Endothelial cell of umbilical vein (primary cell): ENCODE data around the gene CREB3L2. TPM values are rescaled to one million over a fixed set of nuclear protein-coding genes. Genes with fewer than 3 reads are reported as not detected.

ENCODE experiments used
- BruUV-seq: library from RNA; stranded (reverse); fragments of 400-500 nt; replicated peaks from 2 replicates; lab custom pipeline; 2021; lab: Mats Ljungman, UMichigan
- CTCF ChIA-PET: fragments of 300-600, 350-600 bp; sonication (Branson Sonifier 250); formaldehyde crosslinking; loops from one replicate; lab custom pipeline; 2021; ENCODE audit warnings: antibody characterized with exemption, inconsistent platforms; lab: Charles Lee
- POLR2A ChIA-PET: fragments of 300-600, 350-600 bp; sonication (Branson Sonifier 250); formaldehyde crosslinking; loops from one replicate; lab custom pipeline; 2021; ENCODE audit warnings: antibody characterized with exemption, inconsistent platforms; lab: Charles Lee
- DNase-seq: peaks from one replicate; pipeline ENCODE4 v3.0.0-alpha.2; 2011; ENCODE audit warnings: low read depth, low spot score
- FAIRE-seq: peaks from 2 replicates; lab custom pipeline; 2011; peaks lifted over from hg19 to GRCh38; lab: Jason Lieb, UNC
- H2AFZ ChIP-seq: 2 replicates; pipeline ENCODE4 v1.6.0; 2012; ENCODE audit warnings: low read depth, low read length, control low read depth, inconsistent platforms
- H3K27ac ChIP-seq: 2 replicates; pipeline ENCODE4 v1.5.1; 2011; ENCODE audit warnings: low read depth, mild to moderate bottlenecking, control low read depth, low read length, moderate library complexity; ENCODE audit not compliant: insufficient read depth
- H3K27me3 ChIP-seq, 2 experiments: 2 replicates each; pipeline versions ENCODE4 v1.6.0 to v1.6.1; 2011; ENCODE audit warnings: low read length in 2 of 2, mixed read lengths in 1 of 2; ENCODE audit not compliant: control insufficient read depth in 2 of 2, insufficient read depth in 2 of 2
- H3K36me3 ChIP-seq, 2 experiments: 2 replicates in 1 of 2; 3 replicates in 1 of 2; pipeline ENCODE4 v1.5.1; 2011; ENCODE audit warnings: low read length in 2 of 2, mild to moderate bottlenecking in 1 of 2, moderate library complexity in 1 of 2; ENCODE audit not compliant: control insufficient read depth in 2 of 2, insufficient read depth in 2 of 2; ENCODE audit errors: extremely low read depth in 1 of 2
- H3K4me1 ChIP-seq: 3 replicates; pipeline ENCODE4 v1.5.1; 2011; ENCODE audit warnings: mild to moderate bottlenecking, low read length; ENCODE audit not compliant: control insufficient read depth, insufficient read depth; ENCODE audit errors: extremely low read depth
- H3K4me2 ChIP-seq: 2 replicates; pipeline ENCODE4 v1.6.1; 2011; ENCODE audit warnings: low read length, control low read depth, mixed read lengths; ENCODE audit not compliant: insufficient read depth
- H3K4me3 ChIP-seq, 3 experiments: fragments of 200-600 bp in 1 of 3; sonication (generic), shearing (Covaris generic) in 1 of 3; replicated peaks in 1 of 3; 2 replicates each; pipeline ENCODE4 v1.5.1; 2011 to 2016; ENCODE audit warnings: control low read depth in 3 of 3, low read length in 3 of 3, mild to moderate bottlenecking in 2 of 3, inconsistent platforms in 1 of 3, low read depth in 1 of 3, moderate library complexity in 1 of 3; ENCODE audit not compliant: insufficient read depth in 1 of 3
- H3K79me2 ChIP-seq: 2 replicates; pipeline ENCODE4 v1.6.0; 2012; ENCODE audit warnings: low read length, inconsistent platforms; ENCODE audit not compliant: control insufficient read depth, insufficient read depth
- H3K9ac ChIP-seq: replicated peaks from 2 replicates; pipeline ENCODE3; 2011; ENCODE audit warnings: low read length, control low read depth; ENCODE audit not compliant: insufficient read depth; ENCODE audit errors: extremely low read depth
- H3K9me1 ChIP-seq: replicated peaks from 3 replicates; pipeline ENCODE4 v1.6.0; 2011; ENCODE audit warnings: mild to moderate bottlenecking, low read length; ENCODE audit not compliant: control insufficient read depth, insufficient read depth; ENCODE audit errors: extremely low read depth
- H3K9me3 ChIP-seq: replicated peaks from 2 replicates; pipeline ENCODE4 v1.5.1; 2012; ENCODE audit warnings: low read length, inconsistent platforms; ENCODE audit not compliant: control insufficient read depth, insufficient read depth
- H4K20me1 ChIP-seq: replicated peaks from 2 replicates; pipeline ENCODE3; 2011; ENCODE audit warnings: mild to moderate bottlenecking, low read length; ENCODE audit not compliant: control insufficient read depth, insufficient read depth; ENCODE audit errors: extremely low read depth
- EZH2 ChIP-seq: IDR thresholded peaks from 2 replicates; pipeline ENCODE4 v1.6.1; 2012; ENCODE audit warnings: borderline replicate concordance, low read depth, mild to moderate bottlenecking, moderate library complexity, low read length, inconsistent platforms; ENCODE audit not compliant: severe bottlenecking
- FOS ChIP-seq: IDR thresholded peaks from 2 replicates; pipeline ENCODE4 v1.6.1; 2011; ENCODE audit warnings: mild to moderate bottlenecking, low read length, moderate library complexity, borderline replicate concordance; ENCODE audit not compliant: insufficient read depth
- GATA2 ChIP-seq: IDR thresholded peaks from 2 replicates; pipeline ENCODE4 v1.7.0; 2011; ENCODE audit warnings: low read depth, mild to moderate bottlenecking, moderate library complexity, mixed read lengths, low read length; ENCODE audit not compliant: insufficient read length, insufficient read depth
- JUN ChIP-seq: IDR thresholded peaks from 2 replicates; pipeline ENCODE4 v1.6.1; 2011; ENCODE audit warnings: borderline replicate concordance, low read depth; ENCODE audit not compliant: insufficient read length, insufficient read depth
- MYC ChIP-seq: IDR thresholded peaks from one replicate; pipeline ENCODE4 v1.6.1; 2011; ENCODE audit warnings: mild to moderate bottlenecking, low read depth, low read length
- POLR2A ChIP-seq: IDR thresholded peaks from 2 replicates; pipeline ENCODE4 v1.6.1; 2012; ENCODE audit warnings: low read depth, mild to moderate bottlenecking, control low read depth, low read length
- POLR2AphosphoS5 ChIP-seq: IDR thresholded peaks from 2 replicates; pipeline ENCODE4 v1.6.1; 2012; ENCODE audit warnings: low read depth, mild to moderate bottlenecking, control low read depth, low read length, moderate library complexity; ENCODE audit not compliant: insufficient read depth
- dilution Hi-C: fragments of 300-500 bp; cut with MboI; formaldehyde crosslinking; loops from one replicate; pipeline ENCODE4 v1.15.0; 2019; ENCODE audit warnings: low sequenced_read_pairs; ENCODE audit not compliant: extremely low pct_ligation_motif_present
- intact Hi-C: fragments of 100-400 bp; cut with micrococcal nuclease; formaldehyde crosslinking; loops from one replicate; pipeline ENCODE4 v1.10.0; 2022
- polyA plus RNA-seq, 4 experiments: library from polyadenylated mRNA; depleted of rRNA in 3 of 4; stranded (reverse) in 3 of 4; unstranded in 1 of 4; fragments of >200 nt; gene quantifications; 2 replicates each; pipeline versions ENCODE4 v1.2.1 to v1.2.3, GENCODE V29; 2011 to 2012; ENCODE audit warnings: missing spikeins in 1 of 4
- total RNA-seq: library from RNA; stranded (reverse); gene quantifications from 2 replicates; pipeline ENCODE4 v1.2.3, GENCODE V29; 2021
- TF ChIP-seq, protein P1 (sequence below): IDR thresholded peaks from 2 replicates; pipeline ENCODE4 v1.6.1; 2011; ENCODE audit not compliant: insufficient read depth, insufficient read length

CREB3L2 gene
- total and polyA plus RNA-seq, 2 donors (not counting 3 experiments of a cell fraction or from before 2014, with no cell fraction given): 32.1 to 93.4 TPM

DNA sequence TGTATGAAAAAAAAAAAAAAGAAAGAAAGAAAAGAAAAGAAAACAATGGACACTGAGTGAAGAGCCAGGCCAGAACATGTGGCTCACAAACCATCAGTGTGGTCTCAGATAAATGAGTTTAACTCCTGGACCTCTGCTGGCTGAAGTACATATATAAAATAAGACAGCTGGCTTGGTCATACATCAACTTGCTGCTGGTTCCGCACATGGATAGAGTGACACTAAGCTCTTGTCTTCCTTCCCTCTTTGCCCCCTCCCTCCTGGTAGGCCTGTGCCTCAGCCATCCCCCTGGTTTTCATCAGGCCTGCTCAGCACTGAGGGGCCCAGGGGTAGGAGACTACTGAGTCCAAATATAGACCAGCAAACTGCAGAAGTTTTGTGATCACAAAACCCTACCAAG lies 97.1 kb downstream of the CREB3L2 start:
- Histone ChIP-seq H3K79me2 (no peaks in the 10 kb centered on the region), H3K27ac (no peak overlapping the region), H2AFZ (no peak overlapping the region), H3K9ac (no peak overlapping the region), H3K36me3 (peaks cover 12 to 31% of the 10 kb centered on the region in 2 experiments), H3K27me3 (no peaks in the 10 kb centered on the region), H3K9me1 (no peaks in the 10 kb centered on the region), H4K20me1 (no peaks in the 10 kb centered on the region), H3K4me1 (no peaks in the 10 kb centered on the region), H3K4me3 (no peak overlapping the region), H3K9me3 (no peaks in the 10 kb centered on the region), H3K4me2 (no peak overlapping the region)
- CTCF ChIA-PET: interaction anchor here (0.7 to 8.4 kb wide), 13 partner anchors 8 to 834 kb away, joined by 3 to 360 read pairs (median 8); partner anchors contain the start of gene CREB3L2
- POLR2A ChIA-PET: interaction anchor here (0.7 kb wide), 1 partner anchor 21 kb away, joined by 4 read pairs; no protein-coding TSS in a partner anchor
- dilution Hi-C loops: no loop called here
- FAIRE-seq: no peak
- no peak for TF ChIP-seq POLR2A
- TF ChIP-seq FOS: no peak
- no peak for TF ChIP-seq JUN
- no peak for TF ChIP-seq POLR2AphosphoS5
- no peak for TF ChIP-seq EZH2
- no peak for TF ChIP-seq MYC
- TF ChIP-seq GATA2: no peak
- TF ChIP-seq, protein P1, sequence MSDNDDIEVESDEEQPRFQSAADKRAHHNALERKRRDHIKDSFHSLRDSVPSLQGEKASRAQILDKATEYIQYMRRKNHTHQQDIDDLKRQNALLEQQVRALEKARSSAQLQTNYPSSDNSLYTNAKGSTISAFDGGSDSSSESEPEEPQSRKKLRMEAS: no peak
- intact Hi-C loops: no loop called here
- BruUV-seq: no TSS peak
- no peak for DNase-seq
